ENCODE measurements around the gene CDX1. TPM values are rescaled to one million over a fixed set of nuclear protein-coding genes. Genes with fewer than 3 reads are reported as not detected.

Gene CDX1
- total and polyA plus RNA-seq, 2 of the 8 experiments (the other 6 are each of a cell fraction or from before 2014, with no cell fraction given) = not detected

- no peak overlapping the region for H2BK5ac ChIP-seq (ENCODE audit: low read depth, low read length)
- H2BK20ac ChIP-seq (ENCODE audit: low read length) = no peak overlapping the region
- H4K8ac ChIP-seq (ENCODE audit: extremely low read depth, insufficient read depth, low read length) = no peak overlapping the region
- H3K23me2 ChIP-seq (ENCODE audit: low read depth, low read length) = no peaks in the 10 kb centered on the region
- H3K27me3 ChIP-seq (replicated peaks in 1 of 4; ENCODE audit: control insufficient read depth in 3 of 4, extremely low read depth in 1 of 4, insufficient read depth in 3 of 4, low read length in 3 of 4) = peaks cover 0 to 7% (median 4%) of the 10 kb centered on the region in 4 experiments; a peak in 3 of 7 replicates
- no peak overlapping the region for H2BK12ac ChIP-seq (ENCODE audit: low read depth, low read length)
- no peak overlapping the region for H3K23ac ChIP-seq (ENCODE audit: insufficient read length)
- no peak overlapping the region for H3K4me3 ChIP-seq (ENCODE audit: extremely low read depth in 1 of 4, insufficient read depth in 2 of 4, low read depth in 3 of 4, low read length in 4 of 4)
- TF ChIP-seq EP300 (IDR thresholded peaks at IDR 0.05; ENCODE audit: borderline replicate concordance in 1 of 2, low read depth in 2 of 2, low read length in 2 of 2) = no peak
- TF ChIP-seq HDAC2 (IDR thresholded peaks at IDR 0.05; ENCODE audit: borderline replicate concordance in 1 of 2, low read depth in 2 of 2, low read length in 2 of 2) = no peak
- TF ChIP-seq KDM1A (IDR thresholded peaks at IDR 0.05; ENCODE audit: borderline replicate concordance, low read length) = no peak
- TF ChIP-seq SP4 (IDR thresholded peaks at IDR 0.05; ENCODE audit: low read length) = no peak
- TF ChIP-seq TAF1 (IDR thresholded peaks at IDR 0.05; ENCODE audit: low read depth, low read length) = no peak
- TF ChIP-seq SIRT6 (IDR thresholded peaks at IDR 0.05; ENCODE audit: low read length) = no peak
- no peak for TF ChIP-seq JUN (IDR thresholded peaks at IDR 0.05; ENCODE audit: low read depth, low read length)
- TF ChIP-seq HDAC6 (IDR thresholded peaks at IDR 0.05; ENCODE audit: low read depth, low read length) = no peak
- TF ChIP-seq SIN3A (conservative IDR thresholded peaks at IDR 0.05 in 1 of 2, IDR thresholded peaks at IDR 0.05 in 1 of 2; ENCODE audit: low read depth in 1 of 2, low read length in 2 of 2) = no peak
- TF ChIP-seq SRF (IDR thresholded peaks at IDR 0.05; ENCODE audit: low read depth, low read length) = no peak
- no peak for TF ChIP-seq SP2 (IDR thresholded peaks at IDR 0.05; ENCODE audit: low read length)
- no peak for TF ChIP-seq KDM4A (IDR thresholded peaks at IDR 0.05; ENCODE audit: low read depth, low read length, severe bottlenecking)
- H2BK15ac ChIP-seq (ENCODE audit: low read length) = no peak overlapping the region
- no peak overlapping the region for H2AFZ ChIP-seq (ENCODE audit: low read length)
- H3K9ac ChIP-seq (replicated peaks in 1 of 4; ENCODE audit: extremely low read depth in 1 of 4, low read depth in 3 of 4, low read length in 3 of 4) = no peak overlapping the region
- H3K36me3 ChIP-seq (ENCODE audit: control insufficient read depth in 2 of 4, insufficient read depth in 4 of 4, low read length in 3 of 4) = no peaks in the 10 kb centered on the region
- no peak overlapping the region for H3K4ac ChIP-seq (replicated peaks; ENCODE audit: insufficient read length, low read depth, low read length)
- no peaks in the 10 kb centered on the region for H4K20me1 ChIP-seq (replicated peaks in 1 of 2; ENCODE audit: control insufficient read depth in 1 of 2, insufficient read depth in 2 of 2, low read length in 2 of 2)
- H4K5ac ChIP-seq (ENCODE audit: insufficient read length, low read depth, low read length) = no peak overlapping the region
- H2AK5ac ChIP-seq (ENCODE audit: low read depth, low read length) = no peak overlapping the region
- H3K4me2 ChIP-seq (ENCODE audit: insufficient read depth in 1 of 2, low read depth in 2 of 2, low read length in 2 of 2) = no peak overlapping the region
- H3K79me2 ChIP-seq (ENCODE audit: control insufficient read depth in 1 of 2, insufficient read depth in 2 of 2, low read length in 2 of 2) = no peaks in the 10 kb centered on the region
- 86% methylated on average over 7 of the region's 7 CpGs; no CpG with 5 or more reads in 1 of the 2 experiments for WGBS, 2 experiments (ENCODE audit: extremely low coverage in 1 of 2, insufficient coverage in 1 of 2, insufficient read length in 1 of 2, insufficient replicate concordance in 2 of 2, low coverage in 1 of 2, low lambda C conversion rate in 2 of 2, missing lambda C conversion rate in 1 of 2)
- ChIA-PET POLR2A (ENCODE audit: partially characterized antibody) (interaction anchor here (1.1 kb wide), 1 partner anchor 31 kb away, joined by 3 read pairs; no protein-coding TSS in a partner anchor), CTCF (ENCODE audit: partially characterized antibody) (interaction anchor here (0.7 to 17.8 kb wide), 9 partner anchors 10 to 96 kb away, joined by 3 to 406 read pairs (median 6); partner anchors contain the start of genes CDX1 and SLC6A7)
- H3K56ac ChIP-seq (replicated peaks; ENCODE audit: insufficient read length, low read depth, low read length) = no peak overlapping the region
- no peak overlapping the region for H3K18ac ChIP-seq (ENCODE audit: extremely low read depth, low read length)
- H3K79me1 ChIP-seq (ENCODE audit: low read depth, low read length) = no peaks in the 10 kb centered on the region; the same call in 1 of the 2 replicates
- H2BK120ac ChIP-seq (replicated peaks; ENCODE audit: low read depth, low read length) = no peak overlapping the region
- no peak for DNase-seq (ENCODE audit: low read depth in 1 of 2, low spot score in 2 of 2)
- H3K4me1 ChIP-seq (replicated peaks in 1 of 4; ENCODE audit: control insufficient read depth in 3 of 4, insufficient read depth in 4 of 4, low read length in 3 of 4) = no peaks in the 10 kb centered on the region; a peak in 1 of 7 replicates
- no peak overlapping the region for H3K27ac ChIP-seq (ENCODE audit: low read depth, low read length)
- H3K14ac ChIP-seq (ENCODE audit: insufficient read length) = no peak overlapping the region
- H4K91ac ChIP-seq (replicated peaks; ENCODE audit: insufficient read length, low read length) = no peak overlapping the region
- no peaks in the 10 kb centered on the region for H3K9me3 ChIP-seq (ENCODE audit: insufficient read depth in 2 of 2, low read depth in 1 of 2, low read length in 1 of 2)
- no peak for FAIRE-seq
Observed at GRCh38 chr5:150179019-150179620, 12.5 kb downstream of the CDX1 start.

Measured in H1 (cell line).